SJSA1 (cell line): Measurements from ENCODE around the gene NPHS2. TPM values are rescaled to one million over a fixed set of nuclear protein-coding genes. Genes with fewer than 3 reads are reported as not detected.

Experiments used
- DNase-seq, 2 experiments: peaks; one replicate each; pipeline ENCODE4 v3.0.0-alpha.2; 2015 to 2020; ENCODE audit warnings: low spot score in 2 of 2, low read depth in 1 of 2
- H3K27ac ChIP-seq: fragments of 250-450 bp; sonication (Bioruptor Pico); 2 replicates; pipeline ENCODE4 v1.5.1; 2020; ENCODE audit warnings: mild to moderate bottlenecking, moderate library complexity
- H3K27me3 ChIP-seq: fragments of 250-450 bp; sonication (Bioruptor Pico); replicated peaks from 2 replicates; pipeline ENCODE4 v1.5.1; 2020; ENCODE audit warnings: mild to moderate bottlenecking, moderate library complexity
- H3K36me3 ChIP-seq: fragments of 250-450 bp; sonication (Bioruptor Pico); 2 replicates; pipeline ENCODE4 v1.5.1; 2020; ENCODE audit warnings: mild to moderate bottlenecking
- H3K4me1 ChIP-seq: fragments of 250-450 bp; sonication (Bioruptor Pico); replicated peaks from 2 replicates; pipeline ENCODE4 v1.6.1; 2021; ENCODE audit warnings: mild to moderate bottlenecking
- H3K4me3 ChIP-seq: fragments of 250-450 bp; sonication (Bioruptor Pico); 2 replicates; pipeline ENCODE4 v1.5.1; 2020; ENCODE audit warnings: mild to moderate bottlenecking
- H3K9me3 ChIP-seq: fragments of 250-450 bp; sonication (Bioruptor Pico); replicated peaks from 2 replicates; pipeline ENCODE4 v1.5.1; 2020; ENCODE audit warnings: mild to moderate bottlenecking
- total RNA-seq: library from RNA; depleted of rRNA; stranded (reverse); fragments of >200 nt; shearing (Covaris generic); gene quantifications from 2 replicates; pipeline ENCODE4 v1.2.3, GENCODE V29; 2014; rRNA removed

NPHS2 gene
- not detected in 2 replicates for total RNA-seq

- peaks cover 56% of the 10 kb centered on the region for H3K27me3 ChIP-seq
- H3K36me3 ChIP-seq = no peaks in the 10 kb centered on the region
- DNase-seq = no peak
- H3K27ac ChIP-seq = no peak within 1 kb of the TSS
- H3K9me3 ChIP-seq = no peaks in the 10 kb centered on the region
- H3K4me3 ChIP-seq = no peak within 1 kb of the TSS
- no peaks in the 10 kb centered on the region for H3K4me1 ChIP-seq
Measured at GRCh38 chr1:179575497-179576314, at the start of gene NPHS2. Gene NPHS2 (minus strand): TSS chr1:179575948. CDS start chr1:179575864, 84 bp downstream.

GRCh38 chr1:179612361-179612760 is 36.6 kb upstream of the NPHS2 start:
- Histone ChIP-seq H3K36me3 (no peaks in the 10 kb centered on the region), H3K27me3 (0 out of 2 replicates have a peak, but pooled peaks cover 3% of the 10 kb centered on the region)

GRCh38 chr1:179601093-179601492 is 25.3 kb upstream of the NPHS2 start:
- DNase-seq = no peak
- no peaks in the 10 kb centered on the region for H3K9me3 ChIP-seq
- H3K27me3 ChIP-seq = no peaks in the 10 kb centered on the region; the same call in 1 of the 2 replicates

More at GRCh38 chr1:179612361-179612760, 36.6 kb upstream of the NPHS2 start:
- H3K4me3 ChIP-seq = no peak overlapping the region
- DNase-seq = no peak
- no peaks in the 10 kb centered on the region for H3K4me1 ChIP-seq
- no peaks in the 10 kb centered on the region for H3K9me3 ChIP-seq
- no peak overlapping the region for H3K27ac ChIP-seq

GRCh38 chr1:179599623-179600249 is 24.0 kb upstream of the NPHS2 start:
- Histone ChIP-seq H3K4me3 (no peak overlapping the region), H3K4me1 (no peaks in the 10 kb centered on the region), H3K27me3 (peaks cover 5% of the 10 kb centered on the region; the same call in 1 of the 2 replicates), H3K27ac (no peak overlapping the region), H3K9me3 (no peaks in the 10 kb centered on the region), H3K36me3 (no peaks in the 10 kb centered on the region)
- peak in 1 of 2 experiments; percentile 10 for DNase-seq

More at GRCh38 chr1:179601093-179601492, 25.3 kb upstream of the NPHS2 start:
- Histone ChIP-seq H3K4me1 (no peaks in the 10 kb centered on the region), H3K36me3 (no peaks in the 10 kb centered on the region), H3K27ac (no peak overlapping the region), H3K4me3 (no peak overlapping the region)

GRCh38 chr1:179598631-179599030 is 22.9 kb upstream of the NPHS2 start:
- Histone ChIP-seq H3K27me3 (peaks cover 8% of the 10 kb centered on the region; the same call in 1 of the 2 replicates), H3K9me3 (no peaks in the 10 kb centered on the region)
- DNase-seq = no peak

GRCh38 chr1:179591592-179592580 is 16.1 kb upstream of the NPHS2 start, which contains the start of gene TDRD5:
Gene TDRD5 (plus strand): TSS chr1:179591832. CDS start chr1:179592616, 784 bp downstream.
- H3K27me3 ChIP-seq = peaks cover 32% of the 10 kb centered on the region
- H3K4me1 ChIP-seq = no peaks in the 10 kb centered on the region
- no peak for DNase-seq
- no peaks in the 10 kb centered on the region for H3K9me3 ChIP-seq
- H3K27ac ChIP-seq = no peak within 1 kb of the TSS
- no peak within 1 kb of the TSS for H3K4me3 ChIP-seq
- no peaks in the 10 kb centered on the region for H3K36me3 ChIP-seq

More at GRCh38 chr1:179598631-179599030, 22.9 kb upstream of the NPHS2 start:
- no peaks in the 10 kb centered on the region for H3K36me3 ChIP-seq
- H3K4me1 ChIP-seq = no peaks in the 10 kb centered on the region
- H3K27ac ChIP-seq = no peak overlapping the region
- H3K4me3 ChIP-seq = no peak overlapping the region

- Histone ChIP-seq H3K9me3 (no peaks in the 10 kb centered on the region), H3K4me3 (no peak overlapping the region), H3K27ac (no peak overlapping the region), H3K36me3 (no peaks in the 10 kb centered on the region), H3K27me3 (peaks cover 39% of the 10 kb centered on the region), H3K4me1 (no peaks in the 10 kb centered on the region)
- DNase-seq = no peak
Measured at GRCh38 chr1:179591253-179591591, 15.5 kb upstream of the NPHS2 start.

GRCh38 chr1:179590671-179591070 is 14.9 kb upstream of the NPHS2 start:
- Histone ChIP-seq H3K4me3 (no peak overlapping the region), H3K27ac (no peak overlapping the region), H3K36me3 (no peaks in the 10 kb centered on the region), H3K27me3 (peaks cover 44% of the 10 kb centered on the region), H3K4me1 (no peaks in the 10 kb centered on the region), H3K9me3 (no peaks in the 10 kb centered on the region)
- DNase-seq = no peak

- Histone ChIP-seq H3K4me3 (no peak overlapping the region), H3K27ac (no peak overlapping the region), H3K4me1 (no peaks in the 10 kb centered on the region), H3K27me3 (peaks cover 51% of the 10 kb centered on the region), H3K36me3 (no peaks in the 10 kb centered on the region), H3K9me3 (no peaks in the 10 kb centered on the region)
- DNase-seq = no peak
Measured at GRCh38 chr1:179589509-179589908, 13.8 kb upstream of the NPHS2 start.

- H3K4me1 ChIP-seq = no peaks in the 10 kb centered on the region
- no peak for DNase-seq
- no peak overlapping the region for H3K4me3 ChIP-seq
- no peaks in the 10 kb centered on the region for H3K36me3 ChIP-seq
- no peak overlapping the region for H3K27ac ChIP-seq
- H3K9me3 ChIP-seq = no peaks in the 10 kb centered on the region
- peaks cover 50% of the 10 kb centered on the region for H3K27me3 ChIP-seq
Measured at GRCh38 chr1:179588425-179589024, 12.8 kb upstream of the NPHS2 start.

GRCh38 chr1:179587336-179587735 is 11.6 kb upstream of the NPHS2 start:
- Histone ChIP-seq H3K9me3 (no peaks in the 10 kb centered on the region), H3K36me3 (no peaks in the 10 kb centered on the region), H3K27me3 (peaks cover 44% of the 10 kb centered on the region), H3K4me1 (no peaks in the 10 kb centered on the region), H3K27ac (no peak overlapping the region), H3K4me3 (no peak overlapping the region)
- DNase-seq = no peak

GRCh38 chr1:179586107-179586823 is 10.5 kb upstream of the NPHS2 start:
- H3K4me1 ChIP-seq = no peaks in the 10 kb centered on the region
- H3K27ac ChIP-seq = no peak overlapping the region
- no peak overlapping the region for H3K4me3 ChIP-seq
- no peaks in the 10 kb centered on the region for H3K9me3 ChIP-seq
- peaks cover 35% of the 10 kb centered on the region for H3K27me3 ChIP-seq
- no peaks in the 10 kb centered on the region for H3K36me3 ChIP-seq
- DNase-seq = no peak
